DND-41 (cell line): ENCODE data around the gene EIF2B2.
"Not testable (repeated sequence)": the region's sequence is repeated elsewhere in the genome, so short reads cannot be mapped to it uniquely, and the experiment has no call there.

Source experiments
- ATAC-seq: fragments of 200-7000 bp; cut with Tn5 transposase; 3 replicates; pipeline ENCODE4 v1.9.1; 2021; ENCODE audit warnings: low read depth; ENCODE audit not compliant: insufficient read depth
- DNase-seq: peaks from one replicate; pipeline ENCODE4 v3.0.0-alpha.2; 2020
- H2AFZ ChIP-seq: 2 replicates; pipeline ENCODE4 v1.6.0; 2012; ENCODE audit warnings: low read depth, low read length
- H3K27ac ChIP-seq: 2 replicates; pipeline ENCODE4 v1.5.1; 2012; ENCODE audit warnings: low read length, inconsistent platforms
- H3K27me3 ChIP-seq: fragments of 200-600 bp; sonication (generic); 2 replicates; pipeline ENCODE4 v1.6.0; 2012; ENCODE audit warnings: low read length, mild to moderate bottlenecking, inconsistent platforms; ENCODE audit not compliant: insufficient read depth, poor library complexity
- H3K36me3 ChIP-seq: 2 replicates; pipeline ENCODE4 v1.5.1; 2012; ENCODE audit warnings: low read length, inconsistent platforms; ENCODE audit not compliant: insufficient read depth
- H3K4me1 ChIP-seq: 2 replicates; pipeline ENCODE4 v1.5.1; 2012; ENCODE audit warnings: mild to moderate bottlenecking, low read length; ENCODE audit not compliant: insufficient read depth
- H3K4me2 ChIP-seq: 2 replicates; pipeline ENCODE4 v1.6.0; 2012; ENCODE audit warnings: mild to moderate bottlenecking, moderate library complexity, low read length, inconsistent platforms; ENCODE audit not compliant: insufficient read depth
- H3K4me3 ChIP-seq, 2 experiments: fragments of 200-600 bp in 1 of 2; shearing (Covaris generic) in 1 of 2; 2 replicates each; pipeline ENCODE4 v1.5.1; 2012 to 2016; ENCODE audit warnings: inconsistent platforms in 2 of 2, low read length in 2 of 2, mild to moderate bottlenecking in 2 of 2, low read depth in 1 of 2, moderate library complexity in 1 of 2
- H3K79me2 ChIP-seq: 2 replicates; pipeline ENCODE4 v1.6.0; 2012; ENCODE audit warnings: low read length, inconsistent platforms; ENCODE audit not compliant: insufficient read depth
- H3K9ac ChIP-seq: 2 replicates; pipeline ENCODE4 v1.6.0; 2012; ENCODE audit warnings: low read depth, mild to moderate bottlenecking, inconsistent platforms, low read length, moderate library complexity
- H3K9me3 ChIP-seq: 2 replicates; pipeline ENCODE4 v1.5.1; 2012; ENCODE audit warnings: low read length, moderate library complexity, mild to moderate bottlenecking, inconsistent platforms; ENCODE audit not compliant: insufficient read depth, severe bottlenecking
- H4K20me1 ChIP-seq: 2 replicates; pipeline ENCODE4 v1.6.0; 2012; ENCODE audit warnings: low read length; ENCODE audit not compliant: insufficient read depth
- EZH2 ChIP-seq: IDR thresholded peaks from 3 replicates; pipeline ENCODE4 v1.6.1; 2012; ENCODE audit warnings: borderline replicate concordance, low read depth, mild to moderate bottlenecking, moderate library complexity, low read length, inconsistent platforms; ENCODE audit not compliant: severe bottlenecking
- TF ChIP-seq, protein P1 (sequence below): IDR thresholded peaks from 2 replicates; pipeline ENCODE4 v1.5.1; 2012; ENCODE audit warnings: borderline replicate concordance, low read length, moderate library complexity, mild to moderate bottlenecking; ENCODE audit not compliant: poor library complexity, severe bottlenecking; ENCODE audit errors: extremely low read depth

The EIF2B2 gene

DNA sequence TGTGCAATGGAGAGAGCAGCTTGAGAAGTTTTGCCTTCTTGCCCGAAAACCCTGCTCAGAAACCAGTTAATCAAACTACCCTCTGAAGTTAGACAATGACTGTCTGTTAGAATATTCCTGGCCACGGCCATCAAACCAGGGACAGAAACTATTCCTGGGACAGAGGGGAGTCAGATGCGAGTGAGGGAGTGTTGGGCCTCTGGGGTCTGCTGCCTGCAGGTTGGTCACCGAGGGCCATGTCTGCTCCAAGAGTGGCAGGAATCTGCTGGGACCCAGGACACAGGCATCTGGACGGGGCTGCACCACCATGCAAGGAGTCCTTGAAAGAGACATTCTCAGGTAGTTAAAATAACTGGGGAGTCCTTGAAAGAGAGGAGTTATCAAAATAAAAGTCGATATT, 16.9 kb upstream of the EIF2B2 start:
- ATAC-seq (no peak), DNase-seq (no peak)
- Histone ChIP-seq H4K20me1 (no peaks in the 10 kb centered on the region), H2AFZ (no peak overlapping the region), H3K4me2 (no peak overlapping the region), H3K36me3 (no peaks in the 10 kb centered on the region), H3K27me3 (no peaks in the 10 kb centered on the region), H3K9me3 (no peaks in the 10 kb centered on the region), H3K9ac (no peak overlapping the region), H3K4me3 (no peak overlapping the region), H3K27ac (no peak overlapping the region), H3K4me1 (no peaks in the 10 kb centered on the region), H3K79me2 (no peaks in the 10 kb centered on the region)
- TF ChIP-seq EZH2, result no peak
- TF ChIP-seq, protein P1, sequence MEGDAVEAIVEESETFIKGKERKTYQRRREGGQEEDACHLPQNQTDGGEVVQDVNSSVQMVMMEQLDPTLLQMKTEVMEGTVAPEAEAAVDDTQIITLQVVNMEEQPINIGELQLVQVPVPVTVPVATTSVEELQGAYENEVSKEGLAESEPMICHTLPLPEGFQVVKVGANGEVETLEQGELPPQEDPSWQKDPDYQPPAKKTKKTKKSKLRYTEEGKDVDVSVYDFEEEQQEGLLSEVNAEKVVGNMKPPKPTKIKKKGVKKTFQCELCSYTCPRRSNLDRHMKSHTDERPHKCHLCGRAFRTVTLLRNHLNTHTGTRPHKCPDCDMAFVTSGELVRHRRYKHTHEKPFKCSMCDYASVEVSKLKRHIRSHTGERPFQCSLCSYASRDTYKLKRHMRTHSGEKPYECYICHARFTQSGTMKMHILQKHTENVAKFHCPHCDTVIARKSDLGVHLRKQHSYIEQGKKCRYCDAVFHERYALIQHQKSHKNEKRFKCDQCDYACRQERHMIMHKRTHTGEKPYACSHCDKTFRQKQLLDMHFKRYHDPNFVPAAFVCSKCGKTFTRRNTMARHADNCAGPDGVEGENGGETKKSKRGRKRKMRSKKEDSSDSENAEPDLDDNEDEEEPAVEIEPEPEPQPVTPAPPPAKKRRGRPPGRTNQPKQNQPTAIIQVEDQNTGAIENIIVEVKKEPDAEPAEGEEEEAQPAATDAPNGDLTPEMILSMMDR, result no peak

DNA sequence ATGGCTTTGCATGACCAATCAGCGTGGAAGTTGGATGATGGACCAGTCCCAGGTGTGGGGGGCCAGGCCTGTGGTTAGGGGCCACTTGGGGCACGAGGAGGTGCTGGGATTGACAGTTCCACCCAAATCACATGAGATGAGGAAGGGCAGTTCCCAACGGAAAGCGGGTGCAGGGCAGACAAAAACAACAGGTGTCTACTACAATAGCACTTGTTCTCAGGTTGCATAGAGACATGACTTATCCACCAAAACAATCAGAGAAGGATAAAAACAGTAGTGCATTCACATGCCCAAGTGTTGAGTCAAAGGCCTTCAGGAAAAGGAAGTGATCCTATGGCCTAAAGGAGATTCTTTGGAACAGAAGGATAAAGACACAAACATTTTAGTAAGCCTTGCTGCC, 14.6 kb upstream of the EIF2B2 start:
- H3K79me2 ChIP-seq, result no peaks in the 10 kb centered on the region
- H2AFZ ChIP-seq, result no peak overlapping the region
- H3K36me3 ChIP-seq, result no peaks in the 10 kb centered on the region
- no peak for TF ChIP-seq EZH2
- TF ChIP-seq, protein P1, result no peak
- H4K20me1 ChIP-seq, result no peaks in the 10 kb centered on the region
- no peak overlapping the region for H3K4me3 ChIP-seq
- no peak overlapping the region for H3K27ac ChIP-seq
- no peak overlapping the region for H3K9ac ChIP-seq
- no peak for ATAC-seq
- H3K9me3 ChIP-seq, result no peaks in the 10 kb centered on the region
- H3K4me1 ChIP-seq, result no peaks in the 10 kb centered on the region
- no peak for DNase-seq
- H3K4me2 ChIP-seq, result no peak overlapping the region
- H3K27me3 ChIP-seq, result no peaks in the 10 kb centered on the region

- H3K9ac ChIP-seq, result no peak overlapping the region
- TF ChIP-seq, protein P1, result no peak
- no peak for TF ChIP-seq EZH2
- no peak overlapping the region for H3K4me2 ChIP-seq
- no peak overlapping the region for H2AFZ ChIP-seq
- no peaks in the 10 kb centered on the region for H3K36me3 ChIP-seq
- H3K4me3 ChIP-seq, result no peak overlapping the region
- H3K9me3 ChIP-seq, result no peaks in the 10 kb centered on the region
- no peak overlapping the region for H3K27ac ChIP-seq
- no peak for DNase-seq
- H4K20me1 ChIP-seq, result no peaks in the 10 kb centered on the region
- no peaks in the 10 kb centered on the region for H3K79me2 ChIP-seq
- H3K4me1 ChIP-seq, result no peaks in the 10 kb centered on the region
- H3K27me3 ChIP-seq, result no peaks in the 10 kb centered on the region
- ATAC-seq, result no peak
Measured at GRCh38 chr14:74988993-74989392, 13.7 kb upstream of the EIF2B2 start.

DNA sequence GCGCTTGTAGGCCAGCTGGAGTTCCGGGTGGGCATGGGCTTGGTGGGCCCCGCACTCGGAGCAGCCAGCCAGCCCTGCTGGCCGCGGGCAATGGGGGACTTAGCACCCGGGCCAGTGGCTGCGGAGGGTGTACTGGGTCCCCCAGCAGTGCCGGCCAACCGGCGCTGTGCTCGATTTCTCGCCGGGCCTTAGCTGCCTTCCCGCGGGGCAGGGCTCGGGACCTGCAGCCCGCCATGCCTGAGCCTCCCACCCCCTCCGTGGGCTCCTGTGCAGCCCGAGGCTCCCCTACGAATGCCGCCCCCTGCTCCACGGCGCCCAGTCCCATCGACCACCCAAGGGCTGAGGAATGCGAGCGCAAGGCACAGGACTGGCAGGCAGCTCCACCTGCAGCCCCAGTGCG, 8.5 kb upstream of the EIF2B2 start:
- not testable (repeated sequence) for DNase-seq, H3K4me1 ChIP-seq, H3K4me3 ChIP-seq, H2AFZ ChIP-seq, H3K27ac ChIP-seq, H3K27me3 ChIP-seq, H3K36me3 ChIP-seq, H3K79me2 ChIP-seq, H3K4me2 ChIP-seq, H3K9me3 ChIP-seq, ATAC-seq, H4K20me1 ChIP-seq, H3K9ac ChIP-seq

DNA sequence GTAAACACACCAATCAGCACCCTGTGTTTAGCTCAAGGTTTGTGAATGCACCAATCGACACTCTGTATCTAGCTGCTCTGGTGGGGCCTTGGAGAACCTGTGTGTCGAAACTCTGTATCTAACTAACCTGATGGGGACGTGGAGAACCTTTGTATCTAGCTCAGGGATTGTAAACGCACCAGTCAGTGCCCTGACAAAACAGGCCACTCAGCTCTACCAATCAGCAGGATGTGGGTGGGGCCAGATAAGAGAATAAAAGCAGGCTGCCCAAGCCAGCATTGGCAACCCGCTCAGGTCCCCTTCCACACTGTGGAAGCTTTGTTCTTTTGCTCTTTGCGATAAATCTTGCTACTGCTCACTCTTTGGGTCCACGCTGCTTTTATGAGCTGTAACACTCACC, 6.9 kb upstream of the EIF2B2 start:
- not testable (repeated sequence) for H4K20me1 ChIP-seq, H3K9me3 ChIP-seq, ATAC-seq

More for the DNA sequence above, 6.9 kb upstream of the EIF2B2 start:
- not testable (repeated sequence) for H3K27me3 ChIP-seq, H3K4me3 ChIP-seq, H3K36me3 ChIP-seq, H3K4me2 ChIP-seq, H3K4me1 ChIP-seq, H3K27ac ChIP-seq, H3K79me2 ChIP-seq, H2AFZ ChIP-seq, DNase-seq, H3K9ac ChIP-seq
